ENCODE data around the gene GALM.

The GALM gene

DNA sequence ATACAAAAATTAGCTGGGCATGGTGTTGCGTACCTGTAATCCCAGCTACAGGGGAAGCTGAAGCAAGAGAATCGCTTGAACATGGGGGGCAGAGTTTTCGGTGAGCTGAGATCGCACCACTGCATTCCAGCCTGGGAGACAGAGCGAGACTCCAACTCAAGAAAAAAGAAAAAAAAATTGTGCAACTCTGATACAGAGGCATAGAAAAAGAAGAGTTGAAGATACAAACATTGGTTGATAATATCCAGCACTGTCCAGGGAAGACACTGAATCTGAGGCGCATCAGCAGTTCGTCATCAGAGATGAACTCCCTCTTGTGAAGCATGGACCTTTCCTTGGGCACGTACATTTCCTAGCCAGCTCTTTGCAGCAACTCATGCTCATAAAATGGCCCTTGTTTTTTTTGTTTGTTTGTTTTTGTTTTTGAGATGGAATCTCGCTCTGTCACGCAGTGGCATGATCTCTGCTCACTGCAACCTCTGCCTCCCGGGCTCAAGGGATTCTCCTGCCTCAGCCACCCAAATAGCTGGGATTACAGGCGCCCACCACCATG lies 16.7 kb upstream of the GALM start:
- no peak for DNase-seq (ENCODE audit: low read depth, low spot score)

DNA sequence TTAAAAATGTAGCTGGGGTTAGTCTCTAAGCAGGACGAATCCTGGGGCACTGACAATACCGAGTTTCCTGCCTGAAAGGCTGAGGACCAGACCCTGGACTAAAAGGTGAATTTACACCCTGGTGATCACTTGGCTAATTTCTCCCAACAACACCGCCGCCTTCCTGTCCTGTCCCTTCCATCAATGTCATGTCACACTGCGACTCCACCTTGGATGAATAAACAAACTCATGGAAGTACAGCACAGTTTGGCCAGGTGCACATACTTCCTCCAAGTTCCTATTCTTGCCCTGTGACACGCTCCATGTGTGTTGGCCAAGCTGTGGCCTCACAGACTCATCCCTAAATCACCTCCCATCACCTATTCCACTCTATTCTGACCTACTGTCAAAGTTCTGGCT lies 15.9 kb upstream of the GALM start:
- no peak for DNase-seq (ENCODE audit: low read depth, low spot score)

DNA sequence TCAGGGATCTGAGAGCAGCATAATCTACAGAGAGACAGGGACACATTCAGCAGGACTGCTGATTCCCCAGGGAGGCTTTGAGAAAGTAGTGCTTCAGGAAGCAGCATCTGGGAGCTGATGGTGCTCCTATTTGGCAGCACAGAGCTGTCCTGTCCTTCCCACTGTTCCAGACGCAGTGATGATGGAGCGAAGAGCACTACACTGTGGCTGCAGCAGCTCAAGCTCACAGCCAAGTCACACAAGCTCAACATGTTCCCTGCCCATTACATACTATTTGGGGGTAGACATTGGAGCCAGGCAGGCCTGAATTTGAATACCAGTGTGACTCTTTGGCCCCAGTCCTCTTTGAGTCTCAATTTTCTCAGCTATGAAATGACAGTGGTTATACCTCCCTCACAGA lies 15.2 kb upstream of the GALM start:
- no peak for DNase-seq (ENCODE audit: low read depth, low spot score)

DNA sequence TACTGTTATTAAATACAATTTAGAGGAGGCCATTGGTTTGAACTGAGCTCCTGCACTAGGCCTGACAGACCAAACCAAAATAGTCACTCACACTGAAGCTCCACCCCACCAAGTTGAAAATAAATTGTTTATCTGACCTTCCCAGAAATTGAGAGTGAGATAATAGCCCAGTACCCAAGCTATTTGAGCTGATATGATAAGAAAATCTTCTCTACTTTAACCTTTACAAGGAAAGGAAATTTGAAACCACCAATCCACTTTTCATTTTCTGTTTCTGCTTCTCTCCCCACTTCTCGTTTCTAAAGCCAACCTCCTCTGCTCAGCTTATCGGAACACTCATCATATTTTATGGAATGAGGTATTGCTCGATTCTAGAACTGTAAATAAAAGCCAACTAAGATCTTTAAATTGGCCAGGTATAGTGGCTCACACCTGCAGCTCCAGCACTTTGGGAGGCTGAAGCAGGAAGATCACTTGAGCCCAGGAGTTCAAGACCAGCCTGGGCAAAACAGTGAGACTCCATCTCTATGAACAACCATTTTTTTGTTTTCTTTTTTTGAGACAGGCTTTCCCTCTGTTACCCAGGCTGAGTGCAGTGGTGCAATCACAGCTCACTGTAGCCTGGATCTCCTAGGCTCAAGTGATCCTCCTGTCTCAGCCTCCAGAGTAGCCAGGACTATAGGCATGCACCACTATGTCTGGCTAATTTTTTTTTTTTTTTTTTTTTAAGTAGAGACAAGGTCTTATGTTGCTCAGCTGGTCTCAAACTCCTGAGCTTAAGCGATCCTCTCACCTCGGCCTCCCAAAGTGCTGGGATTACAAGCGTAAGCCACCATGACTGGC lies 13.3 kb upstream of the GALM start:
- no peak for DNase-seq (ENCODE audit: low read depth, low spot score)

DNA sequence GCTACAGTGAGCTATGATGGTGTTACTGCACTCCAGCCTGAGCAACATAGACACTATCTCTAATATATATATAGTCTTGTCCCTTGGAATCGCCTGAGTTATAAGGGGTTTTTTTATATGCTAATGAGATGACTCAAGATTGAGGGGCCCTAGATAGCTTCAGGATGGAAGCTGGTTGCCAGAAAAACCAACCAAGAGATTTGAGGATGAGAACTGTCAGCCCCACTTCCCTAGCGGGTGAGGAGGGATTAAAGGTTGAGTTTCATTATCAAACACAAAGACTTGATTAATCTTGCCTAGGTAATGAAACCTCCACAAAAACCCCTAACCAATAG lies 12.6 kb upstream of the GALM start:
- DNase-seq (ENCODE audit: low read depth, low spot score) = no peak

DNA sequence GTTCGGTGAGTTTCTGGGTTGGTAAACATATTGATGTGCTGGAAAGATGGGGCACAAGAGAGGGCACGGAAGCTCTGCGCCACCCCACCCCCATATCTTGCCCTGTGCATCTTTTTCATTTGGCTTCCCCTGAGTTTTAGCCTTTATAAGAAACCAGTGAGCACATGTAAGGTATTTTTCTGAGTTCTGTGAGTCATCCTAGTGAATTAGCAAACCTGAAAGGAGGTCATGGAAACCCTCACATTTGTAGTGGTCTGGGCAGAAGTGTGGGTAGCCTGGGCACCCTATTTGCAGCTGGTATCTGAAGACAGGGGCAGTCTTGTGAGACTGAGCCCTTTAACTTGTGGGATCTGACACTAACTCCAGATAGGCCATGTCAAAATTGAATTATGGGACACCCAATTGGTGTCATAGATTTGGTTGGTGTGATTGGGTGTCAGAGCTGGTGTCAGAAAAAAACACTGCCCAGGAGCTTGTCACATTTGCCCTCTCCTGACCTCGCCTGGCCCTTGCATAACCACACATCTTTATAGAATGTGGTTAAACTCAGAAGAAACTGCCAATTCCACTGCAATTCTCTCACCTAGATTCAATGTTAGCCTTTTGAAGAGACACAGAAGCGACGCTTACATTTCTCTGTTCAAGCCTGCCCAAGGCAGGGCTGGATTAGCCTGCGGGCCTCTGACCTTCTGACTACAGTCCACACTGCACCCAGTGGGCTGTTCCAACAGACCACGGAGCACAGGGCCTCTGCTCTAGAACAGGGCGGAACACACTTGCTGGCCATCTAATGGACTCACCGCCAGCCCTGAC lies 12.0 kb upstream of the GALM start:
- DNase-seq (ENCODE audit: low read depth, low spot score) = peak; percentile 32

DNA sequence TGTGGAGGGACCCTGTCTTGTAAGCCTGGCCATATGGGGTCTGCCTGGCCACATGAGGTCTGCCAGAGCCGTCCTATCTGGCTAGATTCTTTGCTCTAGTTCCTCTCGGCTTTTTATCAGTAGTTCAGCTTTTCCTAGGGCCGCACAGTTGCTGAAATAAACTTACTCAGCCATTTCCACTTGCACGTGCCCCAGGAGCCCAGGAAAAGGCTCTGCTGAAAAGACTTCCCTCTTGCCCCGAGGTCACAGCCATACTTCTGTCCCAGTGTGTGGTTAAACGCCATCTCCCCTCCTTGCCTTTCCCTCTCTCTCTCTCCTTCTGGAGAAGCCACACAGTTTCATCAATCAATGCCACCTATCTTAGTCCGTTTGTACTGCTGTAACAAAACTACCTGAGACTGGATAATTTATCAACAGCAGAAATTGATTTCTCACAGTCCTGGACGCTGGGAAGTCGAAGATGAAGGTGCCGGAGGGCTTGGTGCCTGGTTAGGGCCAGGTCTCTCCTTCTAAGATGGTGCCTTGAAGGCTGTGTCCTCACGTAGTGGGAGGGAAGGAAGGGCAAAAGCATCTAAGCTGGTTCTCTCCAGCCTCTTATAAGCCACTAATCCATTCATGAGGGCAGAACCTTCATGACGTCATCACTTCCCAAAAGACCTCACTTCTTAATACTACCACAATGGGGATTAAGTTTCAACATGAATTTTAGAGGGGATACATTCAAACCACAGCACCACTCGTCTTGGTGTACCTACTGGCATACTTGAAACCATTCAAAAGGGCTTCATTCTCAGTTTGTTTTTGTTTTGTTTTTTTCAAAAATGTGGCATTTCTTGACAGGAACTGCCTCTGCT lies 11.2 kb upstream of the GALM start:
- peak; percentile 8 for DNase-seq (ENCODE audit: low read depth, low spot score)

GRCh38 chr2:38655441-38655840 lies 10.5 kb upstream of the GALM start:
- no peak for DNase-seq (ENCODE audit: low read depth, low spot score)

- DNase-seq (ENCODE audit: low read depth, low spot score) = no peak
Measured at GRCh38 chr2:38656866-38657480, 8.9 kb upstream of the GALM start.

GRCh38 chr2:38658613-38659012 lies 7.3 kb upstream of the GALM start:
- no peak for DNase-seq (ENCODE audit: low read depth, low spot score)

DNA sequence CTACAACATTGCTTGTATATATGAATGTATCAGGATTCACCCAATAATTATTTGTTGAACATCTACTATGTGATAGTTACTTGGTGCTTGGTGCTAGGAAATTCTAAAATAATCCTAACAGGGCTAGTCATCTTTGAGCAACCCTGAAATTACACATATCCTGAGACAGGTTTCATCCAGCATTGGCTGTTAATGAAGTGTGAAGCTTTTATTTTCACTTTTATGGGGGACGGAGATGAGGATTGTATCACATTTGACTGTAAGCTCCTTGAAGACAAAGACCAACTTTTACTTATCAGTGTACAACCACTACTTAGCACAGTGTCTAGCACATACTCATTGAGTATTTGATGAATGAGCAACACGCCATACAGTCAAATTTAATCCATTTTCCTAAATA lies 6.8 kb upstream of the GALM start:
- DNase-seq (ENCODE audit: low read depth, low spot score) = no peak

DNA sequence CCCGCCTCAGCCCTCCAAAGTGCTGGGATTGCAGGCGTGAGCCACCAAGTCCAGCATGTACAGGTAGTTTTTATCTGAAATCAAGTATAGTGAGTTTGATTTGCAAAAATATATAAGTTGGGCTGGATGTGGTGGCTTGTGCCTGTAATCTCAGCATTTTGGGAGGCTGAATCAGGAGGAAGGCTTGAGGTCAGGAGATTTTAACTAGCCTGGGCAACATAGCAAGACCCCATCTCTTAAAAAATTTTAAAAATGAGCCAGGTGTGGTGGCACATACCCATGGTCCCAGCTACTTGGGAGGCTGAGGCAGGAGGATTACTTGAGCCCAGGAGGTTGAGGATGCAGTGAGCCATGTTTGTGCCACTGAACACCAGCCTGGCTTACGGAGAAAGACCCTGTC lies 5.6 kb upstream of the GALM start:
- no peak for DNase-seq (ENCODE audit: low read depth, low spot score)

DNA sequence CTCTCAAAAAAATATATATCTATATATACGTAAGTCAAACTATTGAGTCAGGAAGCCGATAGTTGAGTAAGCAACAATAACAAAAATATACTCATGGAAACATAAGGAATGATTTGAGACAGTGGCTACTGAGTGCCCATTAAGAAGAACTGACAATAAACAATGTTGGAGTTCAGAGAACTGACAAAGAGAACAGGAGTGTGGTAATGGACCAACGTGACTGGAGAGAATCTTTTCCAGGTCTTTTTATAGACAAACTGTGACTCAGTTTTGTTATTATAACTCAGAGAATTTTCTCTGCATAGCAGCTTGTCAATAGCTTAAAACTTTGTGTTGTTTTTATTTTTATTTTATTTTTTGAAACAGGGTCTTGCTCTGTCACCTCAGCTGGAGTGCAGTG lies 4.6 kb upstream of the GALM start:
- no peak for DNase-seq (ENCODE audit: low read depth, low spot score)

GRCh38 chr2:38666556-38666910 lies 619 bp downstream of the GALM start:
- DNase-seq (ENCODE audit: low read depth, low spot score) = peak; percentile 8

DNA sequence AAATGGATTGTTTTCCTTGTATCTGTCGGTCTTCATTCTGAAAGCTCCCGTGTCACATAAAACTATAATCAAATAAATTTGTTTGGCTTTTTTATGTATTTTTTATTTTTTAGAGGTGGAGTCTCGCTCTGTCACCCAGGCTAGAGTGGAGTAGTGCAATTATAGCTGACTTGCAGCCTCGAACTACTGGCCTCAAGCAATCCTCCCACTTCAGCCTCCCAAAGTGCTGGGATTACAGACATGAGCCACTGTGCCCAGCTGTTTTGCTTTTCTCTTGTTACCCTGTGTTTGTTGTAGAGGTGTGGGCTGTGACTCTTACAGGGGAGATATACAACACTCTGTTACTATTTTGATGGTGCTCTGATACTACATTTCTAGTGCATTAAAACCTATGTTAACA lies 2.2 kb downstream of the GALM start:
- no peak for DNase-seq (ENCODE audit: low read depth, low spot score)

- no peak for DNase-seq (ENCODE audit: low read depth, low spot score)
Measured at GRCh38 chr2:38668779-38669479, 3.0 kb downstream of the GALM start.

GRCh38 chr2:38671303-38671702 lies 5.4 kb downstream of the GALM start:
- DNase-seq (ENCODE audit: low read depth, low spot score) = no peak

- no peak for DNase-seq (ENCODE audit: low read depth, low spot score)
Measured at GRCh38 chr2:38671946-38672345, 6.0 kb downstream of the GALM start.

DNA sequence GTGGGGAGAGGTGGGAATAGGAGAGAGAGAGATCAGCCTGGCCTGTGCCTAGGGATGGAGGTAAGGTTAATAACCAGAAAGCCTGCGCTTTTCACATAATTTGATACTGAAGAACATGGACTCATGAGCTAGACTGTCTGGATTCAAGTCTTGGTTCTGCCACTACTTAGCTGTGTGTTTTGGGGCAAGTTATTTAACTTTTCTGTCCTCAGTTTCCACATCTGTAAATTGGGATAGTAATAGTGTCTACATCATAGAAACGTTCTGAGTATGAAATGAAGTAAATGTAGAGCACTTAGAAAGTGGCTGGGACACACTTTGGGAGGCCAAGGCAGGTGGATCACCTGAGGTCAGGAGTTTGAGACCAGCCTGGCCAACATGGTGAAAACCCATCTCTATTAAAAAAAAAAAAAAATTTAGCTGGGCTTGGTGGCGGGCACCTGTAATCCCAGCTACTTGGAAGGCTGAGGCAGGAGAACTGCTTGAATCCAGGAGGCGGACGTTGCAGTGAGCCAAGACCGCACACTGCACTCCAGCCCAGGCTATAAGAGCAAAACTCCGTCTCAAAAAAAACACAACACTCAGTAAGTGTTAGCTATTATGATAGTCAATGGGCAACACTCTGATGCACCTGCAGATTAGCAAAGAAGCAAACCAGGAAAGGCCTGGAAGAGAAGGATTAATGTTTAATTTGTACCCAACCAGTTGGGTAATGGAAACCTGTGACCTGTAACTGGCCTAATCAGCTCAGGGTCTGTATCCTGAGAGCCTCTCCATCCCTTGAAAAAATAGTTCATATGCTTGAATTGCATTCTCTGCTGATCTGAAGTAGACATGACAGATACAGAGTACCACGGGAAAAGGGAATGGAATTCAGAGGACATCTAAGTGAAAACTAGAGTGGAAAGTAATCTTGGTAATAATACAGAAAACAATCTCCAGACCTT lies 6.8 kb downstream of the GALM start:
- no peak for DNase-seq (ENCODE audit: low read depth, low spot score)

DNA sequence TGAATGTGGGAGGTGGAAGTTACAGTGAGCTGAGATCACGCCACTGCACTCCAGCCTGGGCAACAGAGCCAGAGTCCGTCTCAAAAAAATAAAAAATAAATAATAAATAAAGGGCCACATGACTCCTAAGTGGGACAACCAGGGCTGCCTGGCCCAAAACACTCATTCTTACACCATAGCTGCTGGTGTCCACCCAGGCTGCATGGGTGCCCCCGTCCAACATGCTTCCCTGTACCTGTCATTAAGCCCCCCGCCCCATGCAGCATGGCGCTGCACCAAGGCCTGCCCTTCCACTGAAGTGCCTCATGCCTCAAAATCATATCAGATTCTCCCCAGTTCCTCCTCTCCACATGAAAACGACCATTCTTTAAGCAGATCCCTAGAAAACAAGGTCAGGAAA lies 10.8 kb downstream of the GALM start:
- no peak for DNase-seq (ENCODE audit: low read depth, low spot score)

All from astrocyte of the hippocampus (primary cell).